Measurements from ENCODE around the gene RCOR1.
"Not testable (repeated sequence)": the region's sequence is repeated elsewhere in the genome, so short reads cannot be mapped to it uniquely, and the experiment has no call there.

The RCOR1 gene

DNA sequence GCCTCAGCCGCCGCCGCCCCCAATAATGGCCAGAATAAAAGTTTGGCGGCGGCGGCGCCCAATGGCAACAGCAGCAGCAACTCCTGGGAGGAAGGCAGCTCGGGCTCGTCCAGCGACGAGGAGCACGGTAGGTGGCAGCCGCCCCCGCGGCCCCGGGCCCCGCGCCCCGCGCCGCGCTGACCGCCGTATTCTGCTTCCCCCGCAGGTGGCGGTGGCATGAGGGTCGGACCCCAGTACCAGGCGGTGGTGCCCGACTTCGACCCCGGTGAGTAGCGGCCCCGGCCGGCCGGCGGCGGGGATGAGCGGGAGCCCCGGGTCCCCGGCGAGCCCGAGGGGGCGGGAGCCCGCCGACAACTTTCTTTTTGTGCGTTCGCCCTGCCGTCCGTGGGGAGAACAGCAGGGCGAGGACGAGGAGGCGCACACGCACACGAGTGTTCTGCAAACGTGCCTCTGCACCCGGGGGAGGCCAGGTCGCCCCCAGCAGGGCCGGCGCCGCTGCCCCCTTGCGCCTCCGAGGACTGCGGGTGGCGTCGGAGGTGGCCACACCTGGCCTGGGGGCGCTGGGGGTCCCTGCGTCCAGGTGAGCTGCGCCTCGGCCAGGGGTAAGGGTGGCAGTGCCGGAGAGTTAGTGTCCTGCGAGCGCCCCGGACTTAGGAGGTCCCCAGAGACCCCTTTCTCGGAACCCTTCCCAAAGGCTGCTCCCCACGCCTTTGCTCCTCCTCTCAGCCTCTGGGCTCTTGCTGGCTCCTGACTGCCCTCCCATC is 794 bp downstream of the RCOR1 start:
- peak; percentile 32 for DNase-seq

DNA sequence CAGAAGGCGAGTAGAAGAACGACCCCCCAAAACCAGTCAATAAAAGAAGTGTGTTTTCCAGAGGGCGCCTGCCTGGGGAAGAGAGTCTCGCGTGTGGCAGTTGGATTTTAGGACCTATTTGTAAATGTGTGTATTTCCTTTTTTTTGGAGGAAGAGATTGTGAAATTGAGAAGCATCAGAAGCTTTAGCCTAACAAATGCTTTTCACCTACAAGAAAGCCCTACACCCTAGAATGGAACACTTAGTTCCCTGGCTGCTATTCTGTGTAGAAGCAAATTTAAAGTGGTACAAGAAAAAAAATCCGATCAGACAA is 1.3 kb downstream of the RCOR1 start:
- DNase-seq, result no peak

DNA sequence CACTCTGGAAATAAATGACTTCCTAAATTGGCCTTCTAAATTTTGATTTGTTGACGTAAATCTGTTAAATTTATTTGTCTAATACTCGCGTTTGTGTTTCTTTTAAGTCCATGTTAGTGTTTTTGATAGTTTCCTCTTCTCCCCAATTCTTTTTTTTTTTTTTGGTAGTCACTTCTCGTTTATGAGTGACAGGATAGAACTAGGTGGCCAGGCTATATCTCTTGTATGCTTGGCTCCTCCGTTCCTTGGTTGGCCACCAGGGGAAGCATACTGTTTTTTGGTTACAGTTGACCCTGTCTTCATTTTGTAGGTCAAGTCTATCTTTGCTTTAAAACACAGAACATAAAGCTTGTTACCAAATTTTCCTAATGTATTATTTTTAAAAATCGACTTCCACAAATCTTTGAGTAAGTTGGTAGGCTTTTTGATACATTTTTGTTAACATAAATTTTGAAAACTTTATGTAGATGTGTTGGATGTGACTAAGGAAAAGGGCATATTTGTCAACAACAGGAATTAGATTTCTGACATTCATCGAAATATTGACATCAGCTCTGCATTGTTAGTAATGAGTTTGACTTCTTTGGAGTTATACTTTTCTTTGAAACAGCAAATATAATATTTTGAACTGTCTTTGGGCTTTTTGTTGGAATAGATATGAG is 2.2 kb downstream of the RCOR1 start:
- peak; percentile 53 for DNase-seq

DNA sequence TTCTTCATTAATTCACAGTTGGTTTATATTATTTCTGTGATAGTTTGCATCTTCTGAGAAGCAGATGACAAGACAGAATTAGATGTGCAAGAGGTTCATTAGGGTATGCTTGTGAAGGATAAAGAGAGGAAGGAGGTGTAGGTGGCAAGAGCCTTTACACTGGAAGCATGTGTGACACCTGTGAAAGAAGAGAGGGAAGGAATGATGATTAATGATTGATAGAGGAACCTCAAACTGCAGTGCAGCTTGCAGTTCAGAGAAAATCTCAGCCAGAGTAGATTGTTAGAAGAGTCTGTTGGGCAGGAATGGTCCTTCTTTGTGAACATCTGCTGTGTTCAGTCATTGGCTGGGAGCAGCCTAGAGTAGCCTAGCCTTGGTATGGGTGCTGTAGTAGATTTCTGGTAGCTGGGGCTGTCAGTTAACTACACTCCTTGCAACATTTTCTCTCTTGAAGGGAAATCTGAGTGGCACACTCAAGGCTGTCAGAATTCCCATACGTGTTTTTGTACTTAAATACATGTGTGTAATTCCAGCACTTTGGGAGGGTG is 9.0 kb downstream of the RCOR1 start:
- no peak for DNase-seq

DNA sequence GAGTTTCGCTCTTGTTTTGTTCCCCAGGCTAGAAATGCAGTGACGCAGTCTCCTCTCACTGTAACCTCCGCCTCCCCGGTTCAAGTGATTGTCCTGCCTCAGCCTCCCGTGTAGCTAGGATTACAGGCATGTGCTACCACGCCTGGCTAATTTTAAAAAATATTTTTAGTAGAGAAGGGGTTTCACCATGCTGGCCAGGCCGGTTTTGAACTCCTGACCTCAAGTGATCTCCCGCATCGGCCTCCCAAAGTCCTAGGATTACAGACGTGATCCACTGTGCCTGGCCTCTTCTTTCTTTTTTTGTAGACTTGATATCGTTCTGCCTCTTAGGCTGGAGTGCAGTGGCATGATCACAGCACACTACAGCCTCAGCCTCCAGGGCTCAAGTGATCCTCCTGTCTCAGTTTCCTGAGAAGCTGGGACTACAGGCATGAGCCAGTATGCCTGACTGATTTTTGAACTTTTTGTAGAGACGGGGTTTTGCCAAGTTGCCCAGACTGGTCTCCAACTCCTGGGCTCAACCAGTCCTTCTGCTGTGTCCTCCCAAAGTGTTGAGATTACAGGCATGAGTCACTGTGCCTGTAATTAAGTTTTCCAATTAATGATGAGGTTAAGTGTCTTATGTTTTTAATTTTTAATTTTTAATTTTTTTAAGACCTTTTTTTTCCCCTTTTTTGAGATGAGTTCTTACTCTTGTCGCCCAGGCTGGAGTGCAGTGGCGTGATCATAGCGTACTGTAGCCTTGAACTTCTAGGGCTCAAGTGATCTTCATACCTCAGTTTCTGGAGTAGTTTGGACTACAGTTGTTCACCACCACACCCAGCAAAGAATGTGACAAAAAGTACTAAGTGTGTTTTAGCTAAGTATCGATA is 10.2 kb downstream of the RCOR1 start:
- no peak for DNase-seq

DNA sequence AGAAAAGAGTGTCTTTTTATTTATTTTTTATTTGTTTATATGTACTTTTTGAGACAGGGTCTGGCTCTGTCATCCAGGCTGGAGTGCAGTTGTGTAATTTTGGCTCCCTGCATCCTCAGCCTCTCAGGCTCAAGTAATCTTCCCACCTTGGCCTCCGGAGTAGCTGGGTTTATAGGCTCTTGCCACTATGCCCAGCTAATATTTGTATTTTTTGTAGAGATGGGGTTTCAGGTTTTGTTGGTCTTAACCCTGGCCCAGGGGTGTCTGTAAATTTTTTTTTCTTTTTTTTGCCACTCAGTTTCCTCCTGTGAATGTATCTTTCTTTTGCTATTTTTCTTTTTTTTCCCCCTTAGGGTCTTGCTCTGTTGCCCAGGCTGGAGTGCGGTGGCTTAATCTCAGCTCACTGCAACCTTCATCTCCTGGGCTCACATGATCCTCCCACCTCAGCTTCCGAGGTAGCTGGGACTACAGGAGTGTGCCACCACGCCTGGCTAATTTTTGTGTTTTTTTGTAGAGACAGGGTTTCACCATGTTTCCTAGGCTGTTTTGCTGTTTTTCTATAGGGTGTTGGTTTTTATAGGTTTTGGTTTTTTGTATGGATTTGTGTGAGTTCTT is 11.0 kb downstream of the RCOR1 start:
- DNase-seq, result no peak

DNA sequence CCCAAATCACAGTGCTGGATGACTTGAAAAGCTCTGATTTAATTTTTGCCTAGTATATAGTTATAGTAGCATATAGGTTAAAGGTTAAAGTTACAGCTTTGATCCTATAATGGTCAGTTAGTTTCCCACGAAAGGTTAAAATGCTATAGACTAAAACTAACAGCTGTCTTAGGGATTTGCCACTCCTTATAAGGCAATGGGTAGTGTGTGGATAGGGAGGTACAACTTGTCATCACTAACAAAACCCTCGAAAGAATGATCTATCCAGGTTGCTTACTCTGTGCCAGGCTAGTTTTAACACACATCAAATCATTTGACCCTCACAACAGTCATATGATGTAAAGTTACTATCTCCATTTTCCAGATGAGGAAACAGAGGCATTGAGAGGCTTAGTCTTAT is 11.7 kb downstream of the RCOR1 start:
- no peak for DNase-seq

DNA sequence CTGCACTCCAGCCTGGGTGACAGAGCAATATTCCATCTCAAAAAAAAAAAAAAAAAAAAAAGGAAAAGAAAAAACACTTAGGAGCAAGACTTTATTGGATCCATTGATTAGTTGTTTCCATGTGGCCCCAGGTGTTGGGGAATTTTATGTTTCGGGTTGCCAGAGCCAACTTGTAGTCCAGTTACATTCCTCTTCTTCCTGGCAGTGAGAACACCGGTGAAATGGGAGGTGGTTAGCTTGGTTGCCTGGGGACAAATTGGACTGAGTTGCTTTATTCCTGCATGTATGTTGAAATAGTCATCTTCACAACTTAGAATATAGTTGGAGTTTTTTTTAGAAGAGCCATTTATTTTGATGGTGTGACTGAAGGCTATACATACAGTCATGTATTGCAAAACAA is 12.6 kb downstream of the RCOR1 start:
- DNase-seq, result no peak

DNA sequence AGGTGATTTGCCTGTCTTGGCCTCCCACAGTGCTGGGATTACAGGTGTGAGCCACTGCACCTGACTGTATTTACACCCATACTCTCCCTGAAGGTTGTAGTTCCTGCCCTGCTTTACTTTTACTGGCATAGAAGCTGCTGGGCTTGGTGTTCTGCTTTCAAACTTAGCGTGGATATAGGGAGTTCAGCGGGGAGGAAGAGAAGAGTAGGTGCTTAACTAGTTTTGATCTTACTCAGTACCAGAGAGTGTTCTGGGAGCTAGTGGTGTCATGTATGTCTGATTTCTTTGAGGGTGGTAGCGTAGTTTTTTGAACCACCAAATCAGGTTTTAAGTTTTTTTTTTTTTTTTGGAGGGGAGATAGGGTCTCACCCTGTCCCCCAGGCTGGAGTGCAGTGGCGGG is 13.8 kb downstream of the RCOR1 start:
- DNase-seq, result no peak

DNA sequence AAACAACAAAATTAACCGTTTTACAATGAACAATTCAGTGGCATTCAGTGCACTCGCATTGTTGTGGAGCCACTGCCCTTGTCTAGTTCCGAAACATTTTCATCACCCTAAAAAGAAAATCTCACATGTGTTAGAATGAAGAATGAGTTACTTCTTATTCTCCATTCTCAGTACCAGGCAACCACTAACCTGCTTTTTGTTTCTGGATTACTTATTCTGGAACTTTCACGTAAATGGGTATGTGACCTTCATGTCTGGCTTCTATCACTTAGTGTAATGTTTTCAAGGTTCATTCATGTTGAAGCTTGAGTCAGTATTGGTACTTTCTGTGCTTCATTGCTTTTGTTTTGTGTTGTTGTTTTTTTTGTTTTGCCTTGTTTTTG is 15.6 kb downstream of the RCOR1 start:
- DNase-seq, result no peak

DNA sequence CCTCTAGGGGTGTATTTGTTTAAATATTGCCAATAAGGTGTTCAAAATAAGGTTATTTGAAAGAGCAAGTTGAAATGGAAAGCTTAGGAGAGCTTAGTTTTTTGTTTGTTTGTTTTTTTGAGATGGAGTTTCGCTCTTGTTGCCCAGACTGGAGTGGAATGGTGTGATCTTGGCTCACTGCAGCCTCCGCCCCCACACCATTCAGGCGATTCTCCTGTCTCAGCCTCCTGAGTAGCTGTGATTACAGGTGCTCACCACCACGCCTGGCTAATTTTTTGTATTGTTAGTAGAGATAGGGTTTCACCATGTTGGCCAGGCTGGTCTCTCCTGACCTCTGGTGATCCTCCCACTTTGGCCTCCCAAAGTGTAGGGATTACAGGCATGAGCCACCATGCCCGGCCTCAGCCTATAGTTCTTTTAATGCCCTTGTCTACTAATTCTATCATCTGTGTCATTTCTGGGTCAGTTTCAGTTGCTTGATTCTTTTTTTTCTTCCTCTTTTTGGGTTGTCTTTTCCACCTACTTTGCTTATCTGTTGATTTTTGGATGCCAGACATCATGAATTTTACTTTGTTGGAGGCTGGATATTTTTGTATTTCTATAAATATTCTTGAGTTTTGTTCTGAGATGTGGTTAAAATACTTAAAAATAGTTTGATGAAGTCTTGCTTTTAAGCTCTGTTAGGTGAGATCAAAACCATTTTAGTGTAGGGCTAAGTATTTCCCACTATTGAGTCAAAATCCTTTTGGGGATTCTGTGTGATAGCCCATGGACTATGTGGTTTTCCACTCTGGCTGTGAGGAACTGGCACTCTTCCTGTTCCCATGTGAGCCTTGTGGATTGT is 18.7 kb downstream of the RCOR1 start:
- DNase-seq, result no peak

DNA sequence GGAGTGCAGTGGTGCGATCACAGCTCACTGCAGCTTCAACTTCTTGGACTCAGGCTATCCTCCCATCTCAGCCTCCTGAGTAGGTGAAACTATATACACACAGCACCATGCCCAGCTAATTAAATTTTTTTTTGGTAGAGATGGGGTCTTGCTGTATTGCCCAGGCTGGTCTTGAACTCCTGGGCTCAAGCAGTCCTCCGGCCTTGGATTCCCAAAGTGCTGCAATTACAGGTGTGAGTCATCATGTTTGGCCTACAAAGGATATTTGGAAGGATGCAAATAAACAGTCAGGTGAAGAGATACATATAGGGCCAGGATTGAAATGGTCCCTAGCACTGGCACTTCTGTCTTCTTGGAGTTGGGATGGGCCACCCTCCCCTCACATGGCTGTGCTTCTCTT is 23.9 kb downstream of the RCOR1 start:
- no peak for DNase-seq

DNA sequence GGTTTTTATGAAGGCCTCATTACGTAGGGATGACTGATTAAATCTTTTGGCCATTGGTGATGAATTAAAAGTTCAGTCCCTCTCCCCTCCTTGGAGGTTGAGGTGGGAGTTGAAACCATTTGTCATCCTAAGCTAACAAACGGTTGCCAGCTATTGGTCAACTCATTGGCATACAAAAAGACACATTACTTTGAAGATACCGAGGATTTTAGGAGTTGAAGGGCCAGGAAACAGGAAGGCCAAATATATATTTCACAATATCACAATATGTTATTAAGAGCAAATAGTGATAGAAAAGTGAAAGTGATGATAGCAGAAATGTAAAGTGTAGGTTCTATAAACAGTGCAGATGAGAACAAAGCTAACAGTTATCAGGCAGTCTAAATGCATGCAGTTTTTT is 24.4 kb downstream of the RCOR1 start:
- no peak for DNase-seq

DNA sequence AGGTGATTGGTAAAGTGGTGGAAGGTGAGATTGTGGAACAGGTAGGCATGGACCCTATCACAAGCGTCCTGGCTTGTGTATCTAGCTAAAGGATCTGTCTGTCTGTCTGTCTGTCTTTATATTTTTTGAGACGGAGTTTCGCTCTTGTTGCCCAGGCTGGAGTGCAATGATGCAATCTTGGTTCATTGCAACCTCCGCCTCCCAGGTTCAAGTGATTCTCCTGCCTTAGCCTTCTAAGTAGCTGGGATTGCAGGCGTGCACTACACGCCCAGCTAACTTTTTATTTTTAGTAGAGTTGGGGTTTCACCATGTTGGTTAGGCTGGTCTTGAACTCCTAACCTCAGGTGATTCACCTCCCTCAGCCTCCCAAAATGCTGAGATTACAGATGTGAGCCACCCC is 26.6 kb downstream of the RCOR1 start:
- not testable (repeated sequence) for DNase-seq

DNA sequence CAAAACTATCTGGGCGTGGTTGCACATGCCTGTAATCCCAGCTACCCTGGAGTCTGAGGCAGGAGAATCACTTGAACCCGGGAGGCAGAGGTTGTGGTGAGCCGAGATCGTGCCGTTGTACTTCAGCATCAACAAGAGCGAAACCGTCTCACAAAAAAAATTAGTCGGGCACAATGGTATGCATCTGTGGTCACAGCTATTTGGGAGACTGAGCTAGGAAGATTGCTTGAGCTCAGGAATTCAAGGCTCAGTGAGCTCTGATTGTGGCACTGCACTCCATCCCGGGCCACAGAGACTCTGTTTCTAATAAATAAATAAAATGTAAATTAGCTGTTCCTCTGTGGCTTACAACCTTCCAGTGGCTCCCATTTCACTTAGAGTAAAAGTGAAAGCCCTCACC is 28.0 kb downstream of the RCOR1 start:
- peak; percentile 78 for DNase-seq

DNA sequence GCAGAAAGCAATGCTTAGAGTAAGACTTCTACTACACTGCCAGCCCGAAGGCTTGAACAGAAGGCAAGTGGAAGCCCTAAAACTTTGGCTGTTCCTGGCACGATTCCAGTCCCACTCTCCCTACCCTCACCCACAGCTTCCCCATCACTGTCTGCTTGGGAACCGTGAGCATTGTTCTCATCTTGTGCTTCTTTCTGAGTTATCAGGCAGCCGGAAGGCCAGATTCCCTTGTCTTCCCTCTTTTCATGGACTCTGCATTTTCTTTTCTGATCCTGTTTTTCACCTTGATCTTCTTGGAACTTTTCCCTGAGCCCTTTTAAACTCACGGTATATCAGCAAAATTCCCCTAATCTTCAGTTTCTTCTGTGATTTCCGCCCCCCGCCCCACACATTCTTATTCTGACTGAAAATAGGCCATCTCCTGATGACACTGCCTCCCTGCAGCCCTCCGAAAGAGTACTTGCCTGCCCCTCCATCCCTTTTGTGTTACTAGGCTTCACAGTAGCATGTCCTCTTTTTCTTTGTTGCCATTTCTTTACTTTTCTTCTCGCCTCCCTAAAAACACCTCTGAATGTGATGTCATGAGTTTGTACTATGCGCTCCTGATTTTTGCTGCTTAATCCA is 29.9 kb downstream of the RCOR1 start:
- no peak for DNase-seq

DNA sequence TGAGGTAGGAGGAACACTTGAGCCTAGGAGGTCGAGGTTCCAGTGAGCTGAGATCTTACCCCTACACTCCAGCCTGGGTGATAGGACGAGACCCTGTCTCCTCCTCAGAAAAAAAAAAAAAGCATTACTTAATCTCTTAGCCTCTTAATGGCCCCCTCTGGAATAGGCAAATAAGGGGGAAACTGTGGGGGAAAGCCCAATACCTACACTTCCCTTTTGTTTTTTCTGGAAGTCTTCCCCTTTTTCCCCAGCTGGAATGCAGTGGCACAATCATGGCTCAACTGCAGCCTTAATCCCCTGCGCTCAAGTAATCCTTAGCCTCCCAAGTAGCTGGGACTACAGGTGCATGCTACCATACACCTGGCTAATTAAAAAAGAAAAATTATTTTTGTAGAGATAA is 32.2 kb downstream of the RCOR1 start:
- no peak for DNase-seq

DNA sequence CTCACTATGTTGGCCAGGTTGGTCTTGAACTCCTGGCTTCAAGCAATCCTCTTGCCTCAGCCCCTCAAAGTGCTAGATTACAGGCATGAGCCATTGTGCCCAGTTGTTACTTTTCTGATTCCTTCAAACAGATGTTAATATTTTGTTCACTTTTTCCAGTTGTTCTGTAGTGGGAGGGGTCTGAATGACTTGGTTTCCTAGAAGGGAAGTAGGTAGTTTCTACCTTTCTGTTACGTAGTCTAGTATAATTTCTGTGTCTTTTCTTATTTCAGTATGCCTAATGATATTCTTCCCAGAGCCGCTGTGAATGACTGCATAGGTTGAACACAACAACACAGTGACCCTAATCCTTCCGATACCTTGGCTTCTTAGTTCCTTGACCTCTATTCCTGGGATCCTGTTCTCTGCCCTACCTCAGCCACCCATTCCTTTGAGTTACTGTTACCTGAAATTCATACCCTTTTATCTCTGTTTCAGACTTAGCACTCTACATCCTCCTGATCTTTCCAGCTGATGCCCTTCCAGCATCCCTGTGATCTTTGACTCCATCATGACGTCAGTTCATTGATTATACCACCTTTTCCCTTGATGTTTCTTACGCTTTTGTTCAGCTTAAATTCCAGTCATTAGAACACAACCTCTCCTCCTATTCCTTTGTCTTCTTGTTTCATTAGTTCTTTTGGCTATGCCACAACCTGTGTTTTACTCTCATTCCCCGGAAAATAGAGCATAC is 33.3 kb downstream of the RCOR1 start:
- no peak for DNase-seq

DNA sequence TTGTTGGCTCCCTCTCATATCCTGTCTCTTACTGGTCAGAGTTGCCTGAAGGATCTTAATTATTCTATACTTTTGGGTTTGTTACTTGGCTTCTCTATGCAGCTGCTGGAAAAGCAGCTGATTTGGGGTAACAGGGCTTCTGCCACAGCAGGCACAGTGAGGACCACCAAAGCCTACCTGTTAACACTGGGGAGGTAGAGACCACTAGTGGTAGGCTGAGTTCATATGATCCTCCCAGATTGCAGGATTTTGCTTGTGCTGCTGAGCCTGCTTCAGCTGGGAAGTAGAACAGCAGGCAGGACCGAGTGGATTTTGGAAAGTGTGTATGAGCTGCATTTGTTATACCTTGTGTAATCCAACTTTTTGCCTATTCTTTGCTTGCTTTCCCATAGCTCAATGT is 34.1 kb downstream of the RCOR1 start:
- no peak for DNase-seq

DNA sequence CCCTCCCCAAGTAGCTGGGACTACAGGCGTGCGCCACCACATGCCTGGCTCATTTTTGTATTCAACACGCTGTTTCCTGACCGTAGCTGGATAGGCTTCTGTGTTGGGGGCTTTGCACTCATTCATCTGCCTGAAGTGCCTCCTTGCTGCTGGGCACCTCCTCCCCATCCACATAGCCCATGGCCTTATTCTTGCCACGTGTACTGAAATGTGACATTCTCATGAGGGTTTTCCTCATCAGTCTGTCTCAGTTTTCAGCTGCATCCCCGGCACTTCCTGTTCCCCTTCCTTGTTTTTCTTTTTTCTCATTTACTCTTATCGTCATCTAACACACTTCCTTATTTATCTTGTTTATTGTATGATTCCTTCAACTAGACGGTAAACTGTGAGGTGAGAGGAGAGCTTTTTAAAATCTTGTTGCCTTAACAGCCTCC is 36.6 kb downstream of the RCOR1 start:
- DNase-seq, result no peak

Measured in fibroblast of skin of abdomen (primary cell).